ENCODE results near the gene MRPS23. TPM values are rescaled to one million over a fixed set of nuclear protein-coding genes. Genes with fewer than 3 reads are reported as not detected.

MRPS23 gene
- total RNA-seq, 4 donors from 2014 or later, result 0.37 to 11.1 (median 6.5) TPM

- in situ Hi-C loops (cut with MboI; ENCODE audit: low pct_ligation_motif_present in 1 of 4, low pct_unique_long_range_greater_than_20kb in 1 of 4, low sequenced_read_pairs in 3 of 4), result no loop called here
Observed at GRCh38 chr17:57886020-57886419, 36.2 kb upstream of the MRPS23 start.

DNA sequence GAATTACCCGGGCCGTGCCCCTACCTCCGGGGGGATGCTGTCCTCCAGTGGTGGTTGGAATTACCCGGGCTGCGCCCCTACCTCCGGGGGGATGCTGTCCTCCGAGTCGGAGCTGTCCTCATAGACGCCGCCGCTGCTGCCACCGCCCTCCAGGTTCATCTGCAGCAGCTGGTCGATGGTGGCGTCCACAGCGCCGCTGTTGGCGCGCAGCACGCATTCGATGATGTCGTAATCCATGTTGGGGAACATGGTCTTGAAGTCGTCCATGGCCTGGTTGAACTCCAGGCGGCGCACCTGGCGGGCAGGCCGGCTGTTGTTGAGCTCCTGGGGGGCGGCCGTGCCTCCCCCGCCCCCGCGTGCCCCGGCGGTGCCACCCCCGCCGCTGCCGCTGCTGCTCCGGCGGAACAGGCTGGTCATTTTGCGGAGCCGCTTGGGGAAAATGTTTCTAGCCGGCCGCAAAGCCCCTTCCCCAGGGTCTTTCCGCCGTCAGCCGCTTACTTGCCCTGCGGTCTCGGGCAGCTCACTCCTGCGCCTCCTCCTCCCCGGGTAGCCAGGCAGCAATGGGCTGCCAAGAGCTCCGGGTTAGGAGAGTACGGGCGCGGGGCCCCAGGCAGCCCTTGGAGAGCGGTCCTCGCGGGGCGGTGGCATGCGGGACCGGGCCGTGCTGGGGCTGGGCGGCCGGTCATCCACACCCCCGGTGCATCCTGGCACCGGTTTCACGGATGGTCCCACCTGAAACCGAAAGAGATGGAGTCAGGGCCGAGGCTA, 35.5 kb upstream of the MRPS23 start:
- intact Hi-C loops (cut with DNase I; ENCODE audit: low total_unique reads) (no loop called here), in situ Hi-C loops (cut with MboI; ENCODE audit: low pct_ligation_motif_present in 1 of 4, low pct_unique_long_range_greater_than_20kb in 1 of 4, low sequenced_read_pairs in 3 of 4) (no loop called here)
- Histone ChIP-seq H3K36me3 (no peaks in the 10 kb centered on the region), H3K9me3 (no peaks in the 10 kb centered on the region), H3K4me1 (peaks cover 27 to 41% (median 30%) of the 10 kb centered on the region in 4 donors), H3K4me3 (no peak overlapping the region), H3K27me3 (no peaks in the 10 kb centered on the region), H3K27ac (no peak overlapping the region)
- DNase-seq, result no peak
- TF ChIP-seq, protein P1, sequence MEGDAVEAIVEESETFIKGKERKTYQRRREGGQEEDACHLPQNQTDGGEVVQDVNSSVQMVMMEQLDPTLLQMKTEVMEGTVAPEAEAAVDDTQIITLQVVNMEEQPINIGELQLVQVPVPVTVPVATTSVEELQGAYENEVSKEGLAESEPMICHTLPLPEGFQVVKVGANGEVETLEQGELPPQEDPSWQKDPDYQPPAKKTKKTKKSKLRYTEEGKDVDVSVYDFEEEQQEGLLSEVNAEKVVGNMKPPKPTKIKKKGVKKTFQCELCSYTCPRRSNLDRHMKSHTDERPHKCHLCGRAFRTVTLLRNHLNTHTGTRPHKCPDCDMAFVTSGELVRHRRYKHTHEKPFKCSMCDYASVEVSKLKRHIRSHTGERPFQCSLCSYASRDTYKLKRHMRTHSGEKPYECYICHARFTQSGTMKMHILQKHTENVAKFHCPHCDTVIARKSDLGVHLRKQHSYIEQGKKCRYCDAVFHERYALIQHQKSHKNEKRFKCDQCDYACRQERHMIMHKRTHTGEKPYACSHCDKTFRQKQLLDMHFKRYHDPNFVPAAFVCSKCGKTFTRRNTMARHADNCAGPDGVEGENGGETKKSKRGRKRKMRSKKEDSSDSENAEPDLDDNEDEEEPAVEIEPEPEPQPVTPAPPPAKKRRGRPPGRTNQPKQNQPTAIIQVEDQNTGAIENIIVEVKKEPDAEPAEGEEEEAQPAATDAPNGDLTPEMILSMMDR (IDR thresholded peaks at IDR 0.05), result no peak
- TF ChIP-seq POLR2AphosphoS5 (IDR thresholded peaks at IDR 0.05) (no peak), EP300 (IDR thresholded peaks at IDR 0.05; ENCODE audit: low read depth) (no peak)
- WGBS, 2 donors (ENCODE audit: low coverage in 1 of 2), result 87 to 100% methylated on average over 1 to 56 of the region's 67 CpGs

More at GRCh38 chr17:57886020-57886419, 36.2 kb upstream of the MRPS23 start:
- no peaks in the 10 kb centered on the region for H3K36me3 ChIP-seq
- intact Hi-C loops (cut with DNase I; ENCODE audit: low total_unique reads), result no loop called here
- TF ChIP-seq POLR2AphosphoS5 (IDR thresholded peaks at IDR 0.05), result no peak
- TF ChIP-seq, protein P1 (IDR thresholded peaks at IDR 0.05), result no peak
- no peak for TF ChIP-seq POLR2A (IDR thresholded peaks at IDR 0.05)
- TF ChIP-seq EP300 (IDR thresholded peaks at IDR 0.05; ENCODE audit: low read depth), result no peak
- peaks cover 29 to 41% (median 34%) of the 10 kb centered on the region in 4 donors for H3K4me1 ChIP-seq
- H3K4me3 ChIP-seq, result no peak overlapping the region
- no peak for DNase-seq
- WGBS, 2 donors (ENCODE audit: low coverage in 1 of 2), result 85 to 100% methylated on average over 1 to 4 of the region's 4 CpGs
- H3K27me3 ChIP-seq, result no peaks in the 10 kb centered on the region
- no peaks in the 10 kb centered on the region for H3K9me3 ChIP-seq
- H3K27ac ChIP-seq, result peak overlapping the region in 1 of 4 donors; percentile 27

- intact Hi-C loops (cut with DNase I; ENCODE audit: low total_unique reads), result no loop called here
- Histone ChIP-seq H3K27ac (peak overlapping the region; percentile 62 to 92 (median 80)), H3K9me3 (no peaks in the 10 kb centered on the region), H3K4me3 (no peak overlapping the region), H3K4me1 (peaks cover 14 to 34% (median 25%) of the 10 kb centered on the region in 4 donors), H3K36me3 (no peaks in the 10 kb centered on the region), H3K27me3 (no peaks in the 10 kb centered on the region)
- no peak for TF ChIP-seq POLR2A (IDR thresholded peaks at IDR 0.05)
- TF ChIP-seq, protein P1 (IDR thresholded peaks at IDR 0.05), result no peak
- no peak for TF ChIP-seq EP300 (IDR thresholded peaks at IDR 0.05; ENCODE audit: low read depth)
- no peak for TF ChIP-seq POLR2AphosphoS5 (IDR thresholded peaks at IDR 0.05)
- 47% methylated on average over 9 of the region's 9 CpGs; no CpG with 5 or more reads in 1 of the 2 donors for WGBS, 2 donors (ENCODE audit: low coverage in 1 of 2)
- in situ Hi-C loops (cut with MboI; ENCODE audit: low pct_ligation_motif_present in 1 of 4, low pct_unique_long_range_greater_than_20kb in 1 of 4, low sequenced_read_pairs in 3 of 4), result no loop called here
- DNase-seq, result no peak
Observed at GRCh38 chr17:57881783-57882351, 32.0 kb upstream of the MRPS23 start.

- H3K27me3 ChIP-seq, result no peaks in the 10 kb centered on the region
- no peak for DNase-seq
- no peak overlapping the region for H3K4me3 ChIP-seq
- H3K4me1 ChIP-seq, result peaks cover 15 to 34% (median 26%) of the 10 kb centered on the region in 4 donors
- intact Hi-C loops (cut with DNase I; ENCODE audit: low total_unique reads) (no loop called here), in situ Hi-C loops (cut with MboI; ENCODE audit: low pct_ligation_motif_present in 1 of 4, low pct_unique_long_range_greater_than_20kb in 1 of 4, low sequenced_read_pairs in 3 of 4) (no loop called here)
- WGBS, 2 donors (ENCODE audit: low coverage in 1 of 2), result 63 to 72% methylated on average over 2 to 8 of the region's 8 CpGs
- no peaks in the 10 kb centered on the region for H3K9me3 ChIP-seq
- TF ChIP-seq, protein P1 (IDR thresholded peaks at IDR 0.05), result no peak
- no peak for TF ChIP-seq EP300 (IDR thresholded peaks at IDR 0.05; ENCODE audit: low read depth)
- TF ChIP-seq POLR2A (IDR thresholded peaks at IDR 0.05), result no peak
- peak in 2 of 3 donors; percentile 45 to 60 for TF ChIP-seq POLR2AphosphoS5 (IDR thresholded peaks at IDR 0.05)
- no peaks in the 10 kb centered on the region for H3K36me3 ChIP-seq
- peak overlapping the region; percentile 62 to 92 (median 80) for H3K27ac ChIP-seq
Observed at GRCh38 chr17:57881143-57881542, 31.3 kb upstream of the MRPS23 start.

All from transverse colon (tissue), 4 donors.